GM04503 (cell line): ENCODE results near the gene RAB3IL1.

Experiments
- DNase-seq: peaks from one replicate; pipeline ENCODE4 v3.0.0-alpha.2; 2012; ENCODE audit warnings: low read depth

Gene RAB3IL1

DNA sequence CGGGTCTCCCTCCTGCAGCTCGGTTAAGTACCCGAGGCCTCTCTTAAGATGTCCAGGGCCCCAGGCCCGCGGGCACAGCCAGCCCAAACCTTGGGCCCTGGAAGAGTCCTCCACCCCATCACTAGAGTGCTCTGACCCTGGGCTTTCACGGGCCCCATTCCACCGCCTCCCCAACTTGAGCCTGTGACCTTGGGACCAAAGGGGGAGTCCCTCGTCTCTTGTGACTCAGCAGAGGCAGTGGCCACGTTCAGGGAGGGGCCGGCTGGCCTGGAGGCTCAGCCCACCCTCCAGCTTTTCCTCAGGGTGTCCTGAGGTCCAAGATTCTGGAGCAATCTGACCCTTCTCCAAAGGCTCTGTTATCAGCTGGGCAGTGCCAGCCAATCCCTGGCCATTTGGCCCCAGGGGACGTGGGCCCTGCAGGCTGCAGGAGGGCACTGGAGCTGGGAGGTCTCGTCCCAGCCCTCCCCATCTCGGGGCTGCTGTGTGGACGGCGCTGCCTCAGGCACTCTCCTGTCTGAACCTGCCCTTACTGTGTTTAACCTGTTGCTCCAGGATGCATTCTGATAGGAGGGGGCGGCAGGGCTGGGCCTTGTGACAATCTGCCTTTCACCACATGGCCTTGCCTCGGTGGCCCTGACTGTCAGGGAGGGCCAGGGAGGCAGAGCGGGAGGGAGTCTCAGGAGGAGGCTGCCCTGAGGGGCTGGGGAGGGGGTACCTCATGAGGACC is 51.0 kb downstream of the RAB3IL1 start:
- DNase-seq = no peak

- DNase-seq = no peak
Measured at GRCh38 chr11:61864814-61865775, 52.3 kb downstream of the RAB3IL1 start.

DNA sequence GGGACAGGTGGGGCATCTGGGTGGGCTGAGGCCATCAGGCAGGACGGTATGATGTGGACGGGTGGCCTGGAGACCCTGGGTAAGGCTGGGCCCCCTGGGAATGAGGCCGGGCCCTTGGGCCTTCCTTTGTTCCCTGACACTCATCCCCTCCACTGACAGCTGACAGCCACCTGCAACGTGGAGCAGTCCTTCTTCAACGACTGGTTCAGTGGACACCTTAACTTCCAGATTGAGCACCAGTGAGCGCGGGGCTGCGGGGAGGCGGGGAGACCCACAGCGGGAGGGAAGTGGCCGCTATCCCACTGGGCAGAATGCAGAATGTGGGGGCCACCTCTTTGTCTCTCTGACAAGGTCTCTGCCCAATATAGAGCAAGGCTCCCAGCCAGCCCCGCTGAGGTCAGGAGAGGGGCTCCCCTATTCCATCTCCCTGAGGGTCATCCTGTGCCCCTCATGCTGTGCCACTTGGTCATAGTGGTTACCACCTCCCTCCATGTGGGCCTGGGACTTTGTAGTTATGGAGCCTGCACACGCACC is 53.8 kb downstream of the RAB3IL1 start:
- DNase-seq = no peak

- DNase-seq = no peak
Measured at GRCh38 chr11:61862714-61863547, 54.4 kb downstream of the RAB3IL1 start.

GRCh38 chr11:61861634-61862033 is 55.7 kb downstream of the RAB3IL1 start:
- DNase-seq = no peak

GRCh38 chr11:61860054-61860903 is 57.1 kb downstream of the RAB3IL1 start:
- DNase-seq = no peak

GRCh38 chr11:61855939-61856680 is 61.3 kb downstream of the RAB3IL1 start:
- DNase-seq = no peak

- no peak for DNase-seq
Measured at GRCh38 chr11:61854966-61855714, 62.2 kb downstream of the RAB3IL1 start.

- DNase-seq = no peak
Measured at GRCh38 chr11:61854206-61854895, 63.0 kb downstream of the RAB3IL1 start.

DNA sequence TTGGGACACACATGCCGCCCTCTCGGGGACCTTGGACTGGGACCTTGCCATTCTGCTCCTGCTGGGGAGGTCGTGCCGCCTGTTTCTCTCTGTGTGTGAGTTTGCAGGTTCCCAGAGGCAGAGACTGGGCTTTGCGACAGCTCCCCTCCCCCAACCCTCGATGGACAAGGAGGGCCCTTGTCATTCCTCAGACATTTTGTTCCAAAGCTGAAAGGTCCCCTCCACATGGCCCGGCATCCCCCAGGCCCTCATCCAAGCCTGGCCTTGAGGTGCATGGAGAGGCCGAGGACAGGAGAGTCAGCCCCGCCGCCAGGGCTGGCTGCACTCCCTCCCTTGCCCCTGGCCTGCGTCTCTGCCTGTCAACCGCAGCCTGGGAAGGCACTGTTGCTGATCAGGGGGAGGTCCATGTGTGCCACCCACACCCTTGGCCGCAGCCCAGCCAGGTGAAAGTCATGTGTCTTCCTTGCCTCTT is 63.6 kb downstream of the RAB3IL1 start:
- no peak for DNase-seq

GRCh38 chr11:61851900-61852295 is 65.5 kb downstream of the RAB3IL1 start:
- no peak for DNase-seq

- DNase-seq = no peak
Measured at GRCh38 chr11:61851113-61851899, 66.1 kb downstream of the RAB3IL1 start.

DNA sequence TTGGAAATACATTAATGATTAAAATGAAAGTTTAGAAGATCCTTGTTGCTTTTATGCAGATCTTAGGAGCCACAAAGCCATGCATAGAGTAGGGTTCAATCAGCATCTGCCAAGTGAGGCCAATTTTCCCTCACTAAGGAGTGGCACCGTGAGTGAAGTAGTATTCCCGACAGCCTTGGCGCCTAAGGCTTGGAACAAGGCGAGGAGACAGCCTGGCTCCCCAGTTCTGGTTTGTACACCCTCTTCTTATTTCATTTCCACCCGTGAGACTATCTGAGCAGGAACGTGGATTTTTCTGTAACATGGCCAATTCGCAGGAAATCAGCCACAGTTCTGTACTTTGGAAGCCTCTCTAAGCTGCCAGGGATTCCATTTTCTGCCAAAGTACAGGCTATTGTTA is 66.7 kb downstream of the RAB3IL1 start:
- DNase-seq = no peak

DNA sequence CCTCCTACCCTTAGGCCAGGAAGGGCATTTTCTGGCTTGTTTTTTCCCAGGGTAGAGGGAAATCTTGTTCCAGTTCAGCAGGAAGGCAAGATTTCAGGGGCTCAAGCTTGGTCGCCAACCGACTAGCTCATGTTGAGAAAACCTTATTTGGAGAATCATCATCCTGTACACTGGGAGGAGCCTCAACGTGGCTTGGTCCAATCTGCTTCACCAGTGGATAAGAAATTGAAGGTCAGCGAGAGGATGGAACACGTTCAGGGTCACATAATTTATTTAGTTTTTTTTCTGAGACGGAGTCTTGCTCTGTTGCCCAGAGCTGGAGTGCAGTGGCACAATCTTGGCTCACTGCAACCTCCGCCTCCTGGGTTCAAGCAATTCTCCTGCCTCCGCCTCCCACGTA is 68.7 kb downstream of the RAB3IL1 start:
- DNase-seq = no peak

GRCh38 chr11:61847914-61848581 is 69.3 kb downstream of the RAB3IL1 start:
- DNase-seq = no peak
